Loucy (cell line): ENCODE results near the gene ANKRD33.

Experiments used
- EZH2phosphoT487 ChIP-seq: fragments of 200-600 bp; IDR thresholded peaks from 2 replicates; pipeline ENCODE4 v1.6.1; 2018; ENCODE audit warnings: antibody characterized with exemption, mild to moderate bottlenecking, moderate library complexity, borderline replicate concordance
- TF ChIP-seq, protein P1 (sequence below): fragments of 200-600 bp; sonication (generic); conservative IDR thresholded peaks from 2 replicates; pipeline ENCODE4 v1.5.1; 2014; ENCODE audit warnings: mild to moderate bottlenecking, antibody characterized with exemption, low read length

DNA sequence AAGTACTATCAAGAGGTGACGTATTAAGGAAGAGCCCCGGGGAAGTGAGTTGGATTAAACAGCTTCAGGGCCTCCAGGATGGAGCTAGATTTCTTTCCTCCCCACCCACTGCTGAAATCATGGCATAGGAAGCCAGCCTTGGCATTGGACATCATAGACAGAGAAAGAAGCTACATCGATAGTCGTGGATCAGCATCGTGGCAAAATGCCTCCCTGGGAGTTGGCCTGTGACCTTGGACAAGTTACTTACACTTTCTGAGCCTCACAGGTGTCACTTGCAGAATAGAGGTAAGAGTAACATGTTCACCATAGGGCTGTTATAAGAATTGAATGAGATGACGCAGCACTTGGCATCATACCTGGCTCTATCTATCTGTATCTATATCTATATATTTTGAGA is 5.9 kb downstream of the ANKRD33 start:
- TF ChIP-seq, protein P1, sequence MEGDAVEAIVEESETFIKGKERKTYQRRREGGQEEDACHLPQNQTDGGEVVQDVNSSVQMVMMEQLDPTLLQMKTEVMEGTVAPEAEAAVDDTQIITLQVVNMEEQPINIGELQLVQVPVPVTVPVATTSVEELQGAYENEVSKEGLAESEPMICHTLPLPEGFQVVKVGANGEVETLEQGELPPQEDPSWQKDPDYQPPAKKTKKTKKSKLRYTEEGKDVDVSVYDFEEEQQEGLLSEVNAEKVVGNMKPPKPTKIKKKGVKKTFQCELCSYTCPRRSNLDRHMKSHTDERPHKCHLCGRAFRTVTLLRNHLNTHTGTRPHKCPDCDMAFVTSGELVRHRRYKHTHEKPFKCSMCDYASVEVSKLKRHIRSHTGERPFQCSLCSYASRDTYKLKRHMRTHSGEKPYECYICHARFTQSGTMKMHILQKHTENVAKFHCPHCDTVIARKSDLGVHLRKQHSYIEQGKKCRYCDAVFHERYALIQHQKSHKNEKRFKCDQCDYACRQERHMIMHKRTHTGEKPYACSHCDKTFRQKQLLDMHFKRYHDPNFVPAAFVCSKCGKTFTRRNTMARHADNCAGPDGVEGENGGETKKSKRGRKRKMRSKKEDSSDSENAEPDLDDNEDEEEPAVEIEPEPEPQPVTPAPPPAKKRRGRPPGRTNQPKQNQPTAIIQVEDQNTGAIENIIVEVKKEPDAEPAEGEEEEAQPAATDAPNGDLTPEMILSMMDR = no peak
- TF ChIP-seq EZH2phosphoT487 = no peak
